WTC11 (cell line): Measurements from ENCODE around the gene MFSD11.

ENCODE experiments used
- IRF2 ChIP-seq: sonication (generic); formaldehyde crosslinking; IDR thresholded peaks from 2 replicates; pipeline ENCODE4 v1.8.0; 2022; ENCODE audit warnings: low read depth, missing genetic modification reagents, borderline replicate concordance
- NFYB ChIP-seq: sonication (generic); formaldehyde crosslinking; conservative IDR thresholded peaks from 2 replicates; pipeline ENCODE4 v1.8.0; 2022; ENCODE audit warnings: low read depth, missing genetic modification reagents
- NR1H2 ChIP-seq: sonication (generic); formaldehyde crosslinking; IDR thresholded peaks from 2 replicates; pipeline ENCODE4 v1.9.0; 2021; ENCODE audit warnings: mild to moderate bottlenecking, moderate library complexity, missing genetic modification reagents
- TF ChIP-seq, protein P1 (sequence below): sonication (generic); formaldehyde crosslinking; IDR thresholded peaks from 2 replicates; pipeline ENCODE4 v1.8.0; 2022; ENCODE audit warnings: mild to moderate bottlenecking, missing genetic modification reagents
- TF ChIP-seq, protein P2 (sequence below): fragments of 200-600 bp; IDR thresholded peaks from 2 replicates; pipeline ENCODE4 v1.8.0; 2022; ENCODE audit warnings: antibody characterized with exemption

DNA sequence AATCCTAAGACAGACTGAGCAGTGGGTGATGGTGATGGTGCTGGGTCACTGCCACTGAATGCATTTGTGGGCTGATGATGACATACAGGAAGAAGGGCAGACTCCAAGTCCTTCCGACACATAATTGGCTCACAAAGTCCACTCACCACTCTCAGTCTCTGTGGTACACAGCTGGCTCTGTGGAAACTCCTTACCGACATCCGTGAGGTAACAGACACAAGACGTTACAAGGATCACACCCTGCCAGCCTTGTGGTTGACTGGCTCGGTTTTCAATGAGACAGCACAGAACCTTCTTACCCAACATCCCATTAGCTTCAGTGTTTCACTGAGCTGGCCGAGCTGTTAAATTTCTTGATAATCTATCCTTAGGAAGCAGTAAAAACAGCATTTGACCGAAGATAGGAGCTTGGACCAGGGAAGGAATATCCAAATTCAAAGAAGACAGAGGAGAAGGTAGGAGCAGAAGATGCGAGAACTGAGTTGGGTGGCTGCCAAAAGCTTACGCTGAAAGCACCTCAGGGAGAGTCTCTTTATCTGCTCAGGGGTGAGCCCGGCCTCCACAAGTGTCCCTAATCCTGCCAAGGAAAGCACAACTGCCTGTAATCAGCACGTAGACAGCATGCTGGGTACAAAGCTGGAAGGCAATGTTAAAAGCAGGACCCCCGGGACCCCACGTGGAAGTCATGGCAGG is 21.6 kb upstream of the MFSD11 start:
- TF ChIP-seq NFYB (no peak), NR1H2 (no peak), IRF2 (CRISPR knock-in tag) (no peak)
- TF ChIP-seq, protein P1, sequence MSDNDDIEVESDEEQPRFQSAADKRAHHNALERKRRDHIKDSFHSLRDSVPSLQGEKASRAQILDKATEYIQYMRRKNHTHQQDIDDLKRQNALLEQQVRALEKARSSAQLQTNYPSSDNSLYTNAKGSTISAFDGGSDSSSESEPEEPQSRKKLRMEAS = no peak
- TF ChIP-seq, protein P2, sequence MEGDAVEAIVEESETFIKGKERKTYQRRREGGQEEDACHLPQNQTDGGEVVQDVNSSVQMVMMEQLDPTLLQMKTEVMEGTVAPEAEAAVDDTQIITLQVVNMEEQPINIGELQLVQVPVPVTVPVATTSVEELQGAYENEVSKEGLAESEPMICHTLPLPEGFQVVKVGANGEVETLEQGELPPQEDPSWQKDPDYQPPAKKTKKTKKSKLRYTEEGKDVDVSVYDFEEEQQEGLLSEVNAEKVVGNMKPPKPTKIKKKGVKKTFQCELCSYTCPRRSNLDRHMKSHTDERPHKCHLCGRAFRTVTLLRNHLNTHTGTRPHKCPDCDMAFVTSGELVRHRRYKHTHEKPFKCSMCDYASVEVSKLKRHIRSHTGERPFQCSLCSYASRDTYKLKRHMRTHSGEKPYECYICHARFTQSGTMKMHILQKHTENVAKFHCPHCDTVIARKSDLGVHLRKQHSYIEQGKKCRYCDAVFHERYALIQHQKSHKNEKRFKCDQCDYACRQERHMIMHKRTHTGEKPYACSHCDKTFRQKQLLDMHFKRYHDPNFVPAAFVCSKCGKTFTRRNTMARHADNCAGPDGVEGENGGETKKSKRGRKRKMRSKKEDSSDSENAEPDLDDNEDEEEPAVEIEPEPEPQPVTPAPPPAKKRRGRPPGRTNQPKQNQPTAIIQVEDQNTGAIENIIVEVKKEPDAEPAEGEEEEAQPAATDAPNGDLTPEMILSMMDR = no peak
